NCI-H460 (cell line): ENCODE data around the gene GPSM1. TPM values are rescaled to one million over a fixed set of nuclear protein-coding genes. Genes with fewer than 3 reads are reported as not detected.
"Not testable (repeated sequence)": the region's sequence is repeated elsewhere in the genome, so short reads cannot be mapped to it uniquely, and the experiment has no call there.

Source experiments
- DNase-seq: peaks from one replicate; pipeline ENCODE4 v3.0.0-alpha.2; 2016; ENCODE audit warnings: low read depth; ENCODE audit errors: extremely low read depth
- total RNA-seq: library from RNA; depleted of rRNA; stranded (reverse); fragments of >200 nt; shearing (Covaris generic); gene quantifications from 2 replicates; pipeline ENCODE4 v1.2.3, GENCODE V29; 2014

The GPSM1 gene
- total RNA-seq, 1 experiment from 2014 or later, result 19.8 TPM

DNA sequence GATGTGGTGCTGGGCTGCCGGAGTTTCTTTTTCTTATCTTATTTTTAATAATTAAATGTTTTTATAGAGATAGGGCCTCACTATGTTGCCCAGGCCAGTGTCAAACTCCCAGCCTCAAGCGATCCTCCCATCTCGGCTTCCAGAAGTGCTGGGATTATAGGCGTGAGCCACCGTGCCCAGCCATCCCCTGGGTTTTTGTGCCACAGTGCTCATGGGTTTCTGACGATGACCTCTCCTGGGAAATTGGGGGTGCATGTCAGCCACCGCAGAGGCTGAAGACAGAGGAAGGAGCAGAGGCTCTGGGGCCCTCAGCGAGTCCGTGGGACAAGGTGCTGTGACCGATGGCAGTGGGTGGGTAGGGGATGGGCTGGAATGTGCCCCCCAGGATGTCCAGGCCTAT lies 14.4 kb downstream of the GPSM1 start:
- DNase-seq, result no peak

DNA sequence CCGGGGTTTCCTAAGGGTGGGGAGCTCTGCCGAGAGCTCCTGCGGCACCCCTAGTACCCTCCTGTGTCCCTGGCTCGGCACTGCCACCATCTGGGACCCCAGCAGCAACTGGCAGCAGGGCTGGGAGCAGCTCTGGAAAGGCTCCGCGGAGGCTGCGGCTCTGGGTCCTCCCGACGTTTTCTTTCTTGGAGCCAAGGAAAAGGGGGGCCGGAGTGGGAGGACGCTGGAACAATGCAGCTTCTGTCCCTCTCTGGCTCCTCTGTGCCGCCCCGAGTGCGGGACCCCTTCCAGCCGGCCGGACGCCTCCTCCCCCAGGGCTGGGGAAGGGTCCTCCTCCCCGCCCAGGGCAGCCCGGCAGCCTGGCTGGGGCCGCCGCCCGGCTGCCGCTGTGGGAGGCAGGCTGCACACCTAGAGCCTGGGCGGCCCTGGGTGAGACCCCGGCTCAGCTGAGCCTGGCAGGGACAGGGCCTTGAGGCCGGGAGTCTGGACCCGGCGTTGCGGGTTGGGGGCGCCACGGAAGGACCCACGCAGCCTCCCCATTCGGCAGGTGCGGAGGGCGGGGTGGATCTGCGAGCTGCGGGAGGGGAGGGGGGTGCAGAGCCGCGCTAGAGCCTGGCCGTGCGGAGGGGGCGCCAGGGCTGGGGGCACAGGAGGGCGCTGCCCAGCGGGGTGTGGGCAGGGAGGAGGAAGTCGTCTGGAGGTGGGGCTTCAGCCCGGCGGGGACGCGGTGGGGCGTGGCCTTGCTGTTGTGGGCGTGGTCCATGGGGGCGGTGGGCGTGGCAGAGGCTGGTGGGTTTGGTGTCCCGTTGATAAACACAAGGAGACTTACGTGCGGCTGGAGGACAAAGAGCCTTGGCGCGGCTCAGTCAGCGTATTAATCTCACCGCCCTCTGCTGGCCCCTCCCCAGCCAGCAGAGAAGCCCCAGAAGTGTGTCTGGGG lies 15.1 kb downstream of the GPSM1 start:
- peak; percentile 26 for DNase-seq

DNA sequence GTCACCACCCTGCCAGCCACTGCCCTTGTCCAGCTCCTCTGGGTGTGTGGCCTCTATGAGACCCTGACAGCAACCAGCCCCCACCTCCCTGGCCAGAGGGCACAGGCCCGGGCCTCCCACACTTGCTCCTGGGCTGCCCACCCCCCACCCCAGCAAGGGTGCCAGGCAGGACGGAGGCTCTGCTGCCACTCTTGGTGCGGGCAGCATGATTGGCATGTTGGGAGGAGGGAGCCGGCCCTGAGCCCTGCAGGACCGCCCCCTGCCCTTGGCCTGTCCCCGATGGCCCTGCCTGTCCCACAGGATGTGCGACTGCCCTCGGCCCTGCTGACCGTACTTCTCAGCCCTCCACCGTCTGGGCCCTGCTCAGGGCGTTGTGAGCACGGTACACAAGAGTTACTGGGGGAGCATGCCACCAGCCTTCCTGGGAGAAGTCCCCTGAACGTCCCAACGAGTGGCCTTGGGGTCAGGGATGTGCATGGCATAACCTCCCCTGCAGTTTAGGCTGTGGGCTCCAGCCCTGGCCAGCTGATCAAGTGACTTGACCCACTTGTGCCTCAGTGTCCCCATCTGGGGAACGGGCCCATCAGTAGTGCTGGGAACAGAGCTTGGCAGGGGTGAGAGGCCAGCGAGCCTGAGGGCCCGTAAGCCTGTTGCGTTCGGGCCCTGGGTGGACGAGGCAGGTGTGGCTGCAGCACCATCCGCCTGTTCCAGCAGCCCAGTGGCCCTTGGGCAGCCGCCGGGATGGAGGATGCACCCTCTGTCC lies 16.0 kb downstream of the GPSM1 start:
- DNase-seq, result no peak

DNA sequence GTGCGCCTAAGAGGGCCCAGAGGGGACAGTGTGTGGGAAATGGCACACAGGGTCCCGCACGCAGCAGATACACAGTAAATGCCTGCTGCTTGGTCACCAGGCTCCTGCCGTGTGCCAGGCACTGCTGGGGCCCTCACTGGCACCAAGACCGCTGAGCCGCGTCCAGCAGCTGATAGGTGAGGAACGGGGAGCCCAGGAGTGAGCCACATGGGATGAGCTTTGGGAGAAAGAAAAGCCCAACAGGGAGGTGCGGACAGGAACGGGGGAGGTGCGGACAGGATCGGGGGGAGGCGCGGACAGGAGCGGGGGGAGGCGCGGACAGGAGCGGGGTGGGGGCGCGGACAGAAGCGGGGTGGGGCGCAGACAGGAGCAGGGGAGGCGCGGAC lies 16.5 kb downstream of the GPSM1 start:
- DNase-seq, result no peak

DNA sequence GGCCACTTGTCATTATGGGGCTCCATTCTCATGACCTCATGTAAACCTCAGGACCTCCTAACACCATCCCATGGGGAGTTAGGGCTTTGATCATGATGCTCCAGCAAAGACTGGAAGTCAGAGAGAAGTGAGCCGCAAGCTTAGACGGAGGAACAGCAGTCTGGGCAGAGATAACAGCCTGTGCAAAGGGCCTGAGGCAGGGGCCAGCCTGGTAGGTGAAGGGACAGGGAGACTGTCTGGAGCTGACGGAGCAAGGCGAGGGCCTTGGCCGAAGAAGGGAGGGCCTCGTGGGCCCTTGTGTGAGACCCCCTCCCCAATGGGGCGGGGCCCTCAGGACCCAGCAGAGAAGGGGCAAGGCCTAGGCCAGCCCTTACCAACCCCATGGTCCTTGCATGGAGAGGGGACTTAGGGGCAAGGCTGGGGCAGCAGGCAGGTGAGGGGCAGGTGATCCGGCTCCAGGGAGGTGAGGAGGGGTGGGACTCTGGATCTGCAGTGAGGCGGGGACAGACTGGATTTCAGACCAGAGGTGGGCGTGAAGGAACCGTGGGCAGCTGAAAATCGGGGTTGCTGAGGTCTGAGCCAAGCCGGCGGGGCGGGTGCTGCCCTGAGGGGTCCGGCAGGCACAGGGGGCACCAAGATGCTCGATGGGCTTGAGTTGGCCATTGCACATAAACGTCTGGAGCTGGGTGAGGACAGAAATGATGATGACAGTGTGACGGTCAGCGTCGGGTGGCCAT lies 17.4 kb downstream of the GPSM1 start:
- DNase-seq, result no peak

DNA sequence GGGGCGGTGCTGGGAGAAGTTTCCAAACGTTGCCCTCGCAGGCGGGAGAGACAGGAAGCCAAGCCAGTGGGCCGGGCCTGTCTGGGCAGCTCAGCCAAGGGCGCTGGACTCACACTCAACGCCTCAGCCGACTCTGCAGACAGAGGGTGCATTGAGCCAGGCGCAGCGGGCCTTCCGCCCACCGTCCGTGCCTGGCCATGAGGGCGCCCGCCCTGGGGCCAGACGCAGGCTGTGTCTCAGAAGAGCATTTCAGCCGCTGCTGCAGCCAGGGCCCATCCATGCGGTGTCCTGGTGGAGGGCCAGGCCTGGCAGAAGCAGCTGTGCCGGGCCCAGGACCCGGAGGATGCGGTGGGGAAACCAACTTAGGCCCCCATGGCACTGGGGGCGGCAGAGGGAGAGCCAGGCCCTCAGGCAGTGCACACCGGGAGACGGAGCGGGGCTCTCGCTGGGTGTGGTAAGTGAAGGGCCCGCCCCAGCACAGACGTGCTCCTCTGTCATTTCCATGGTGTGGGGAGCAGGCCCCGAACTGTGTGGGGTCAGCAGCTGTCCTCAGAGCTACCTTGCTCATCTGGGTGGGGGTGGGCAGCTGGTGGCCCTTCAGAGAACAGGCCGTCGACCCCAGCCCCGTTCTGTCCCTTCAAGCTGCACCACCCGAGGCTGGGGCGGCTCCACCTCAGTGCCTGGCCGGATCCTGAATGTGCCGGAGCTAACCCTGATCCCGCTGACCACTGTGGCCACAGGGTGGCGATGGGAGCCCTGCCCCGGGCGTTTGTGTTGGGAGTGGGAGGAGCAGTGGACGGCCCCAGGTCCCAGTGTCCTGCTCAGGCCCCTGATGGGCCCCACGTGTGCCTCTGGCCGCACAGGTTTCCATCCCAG lies 18.2 kb downstream of the GPSM1 start:
- peak; percentile 58 for DNase-seq

DNA sequence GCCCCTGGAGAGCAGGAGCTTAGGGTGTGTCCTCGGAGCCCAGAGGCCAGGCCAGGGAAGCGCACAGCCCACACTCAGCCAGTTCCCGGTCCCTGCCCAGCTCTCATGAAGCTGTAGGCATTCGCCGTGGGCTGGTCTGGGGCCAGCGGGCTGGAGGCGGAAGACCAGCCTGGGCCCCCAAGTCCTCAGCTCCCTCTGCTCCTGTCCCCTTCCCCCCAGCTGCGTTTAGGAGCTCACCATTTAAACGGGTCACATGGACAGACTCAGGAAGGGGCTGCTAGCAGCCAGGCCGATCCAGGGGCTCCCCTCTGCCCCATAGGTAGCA lies 18.8 kb downstream of the GPSM1 start:
- DNase-seq, result no peak

DNA sequence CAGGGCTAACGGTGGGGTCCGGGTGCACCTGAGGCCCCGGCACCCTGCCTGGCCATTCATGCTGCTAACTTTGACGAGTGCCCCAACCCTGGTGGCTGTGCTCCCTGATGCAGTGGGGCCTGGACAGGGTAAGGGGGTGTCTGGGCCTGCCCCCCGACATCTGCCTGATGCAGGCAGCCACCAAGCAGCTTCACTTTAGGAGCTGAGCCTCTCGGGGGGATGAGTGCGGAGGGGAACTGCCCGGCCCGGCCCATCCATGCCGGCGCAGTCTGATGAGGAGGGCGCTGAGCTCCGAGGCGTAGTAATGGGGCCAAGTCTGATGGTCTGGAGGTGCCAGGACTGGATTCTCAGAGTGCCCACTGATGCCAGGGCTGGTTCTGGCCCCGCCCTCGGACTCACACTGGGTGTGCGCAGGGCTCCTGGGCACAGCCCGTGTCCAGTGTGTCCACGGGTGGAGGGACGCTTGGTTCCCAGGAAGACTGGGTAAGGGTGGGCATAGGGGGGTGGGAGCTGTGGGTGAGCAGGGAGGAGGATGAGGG lies 19.7 kb downstream of the GPSM1 start:
- no peak for DNase-seq

DNA sequence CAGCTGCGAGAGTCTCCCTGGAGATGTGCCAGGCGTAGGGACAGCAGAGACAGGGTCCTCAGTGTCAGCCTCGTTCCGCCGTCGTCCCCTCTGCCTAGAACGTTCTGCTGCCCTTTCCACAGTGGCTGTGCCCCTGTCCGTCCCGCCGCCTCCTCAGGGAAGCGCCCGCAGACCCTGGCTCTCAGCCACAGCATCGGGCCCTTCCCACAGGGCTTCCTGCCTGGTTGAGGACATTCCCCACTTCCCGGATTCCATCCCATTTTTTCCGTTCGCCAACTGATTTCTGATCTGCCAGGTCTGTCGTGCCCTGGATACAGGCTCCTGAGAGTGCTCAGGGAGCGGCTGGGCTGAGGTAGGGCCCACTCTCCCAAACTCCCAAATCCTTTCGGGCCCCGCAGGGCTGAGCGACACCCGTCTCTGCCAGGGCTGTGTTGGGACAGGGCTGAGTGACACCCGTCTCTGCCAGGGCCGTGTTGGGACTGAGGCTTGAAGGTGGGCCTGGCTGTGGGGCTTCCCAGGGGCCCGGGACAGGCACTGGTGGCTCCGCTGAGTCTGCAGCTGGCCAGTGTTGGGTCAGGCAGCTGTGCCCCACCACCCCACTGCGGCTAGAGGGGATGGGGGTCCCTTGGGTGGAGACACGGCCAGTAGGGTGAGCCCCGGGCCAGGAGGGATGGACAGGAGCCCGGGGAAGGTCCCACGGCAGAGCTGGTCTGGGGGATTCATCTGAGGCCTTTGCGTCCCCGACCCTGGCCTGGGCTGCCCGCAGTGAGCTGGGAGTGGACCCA lies 20.3 kb downstream of the GPSM1 start:
- DNase-seq, result no peak

DNA sequence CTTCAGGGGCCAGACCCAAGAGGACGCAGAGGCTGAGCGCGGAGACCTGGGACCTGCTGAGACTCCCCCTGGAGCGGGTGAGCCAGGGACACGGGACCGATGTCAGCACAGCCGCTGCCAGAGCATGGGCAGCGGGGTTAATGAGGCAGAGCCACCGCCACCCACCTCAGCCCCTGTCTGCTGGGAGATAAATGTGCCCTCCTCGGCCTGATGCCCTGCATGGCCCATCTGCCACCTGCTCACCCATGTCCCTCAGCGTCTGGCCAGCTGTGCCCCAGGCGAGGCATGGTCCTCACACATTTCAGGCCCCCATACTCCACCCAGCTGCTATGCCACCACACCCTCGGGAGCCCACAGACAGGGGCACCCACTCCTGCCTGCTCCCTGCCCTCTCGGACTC lies 21.4 kb downstream of the GPSM1 start:
- no peak for DNase-seq

DNA sequence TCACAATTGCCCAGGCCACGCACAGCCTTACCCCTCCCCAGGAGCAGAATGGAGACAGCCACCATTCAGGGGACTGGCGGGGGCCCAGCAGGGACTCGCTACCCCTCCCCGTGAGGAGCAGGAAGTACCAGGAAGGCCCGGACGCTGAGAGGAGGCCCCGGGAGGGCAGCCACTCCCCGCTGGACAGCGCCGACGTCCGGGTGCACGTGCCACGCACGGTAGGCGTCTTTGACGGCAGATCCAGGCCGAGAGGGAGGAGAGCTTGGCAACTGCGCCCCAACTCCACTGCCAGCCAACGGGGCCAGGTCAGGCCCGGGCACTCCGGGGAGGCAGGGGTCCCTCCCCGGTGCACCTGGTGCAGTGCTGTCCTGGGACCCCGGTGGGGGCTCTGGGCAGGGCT lies 22.2 kb downstream of the GPSM1 start:
- no peak for DNase-seq

DNA sequence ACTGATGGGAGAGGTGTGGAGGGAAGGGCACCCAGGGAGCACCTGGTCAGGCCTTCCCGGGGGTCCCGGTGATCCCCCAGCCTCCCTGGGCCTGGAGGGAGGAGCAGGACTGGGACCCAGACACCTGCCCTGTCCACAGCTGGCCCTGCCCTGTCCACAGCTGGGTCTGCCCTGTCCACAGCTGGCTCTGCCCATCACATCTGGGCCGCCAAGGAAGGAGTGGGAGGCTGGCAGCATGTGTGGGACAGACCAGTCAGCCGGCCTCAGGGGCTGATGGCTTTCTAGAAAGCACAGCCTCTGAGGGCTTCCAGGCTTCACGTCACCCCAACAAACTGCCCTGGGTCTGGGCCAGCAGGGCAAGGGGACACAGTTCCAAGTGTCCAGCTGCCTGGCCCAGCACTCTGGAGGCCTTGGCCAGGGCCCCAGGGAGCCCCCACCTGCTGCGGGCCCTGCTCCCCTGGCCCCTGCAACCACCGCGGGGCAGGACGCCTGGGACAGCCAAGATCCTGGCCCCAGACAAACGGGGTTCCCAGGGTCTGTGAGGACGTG lies 24.0 kb downstream of the GPSM1 start:
- no peak for DNase-seq

DNA sequence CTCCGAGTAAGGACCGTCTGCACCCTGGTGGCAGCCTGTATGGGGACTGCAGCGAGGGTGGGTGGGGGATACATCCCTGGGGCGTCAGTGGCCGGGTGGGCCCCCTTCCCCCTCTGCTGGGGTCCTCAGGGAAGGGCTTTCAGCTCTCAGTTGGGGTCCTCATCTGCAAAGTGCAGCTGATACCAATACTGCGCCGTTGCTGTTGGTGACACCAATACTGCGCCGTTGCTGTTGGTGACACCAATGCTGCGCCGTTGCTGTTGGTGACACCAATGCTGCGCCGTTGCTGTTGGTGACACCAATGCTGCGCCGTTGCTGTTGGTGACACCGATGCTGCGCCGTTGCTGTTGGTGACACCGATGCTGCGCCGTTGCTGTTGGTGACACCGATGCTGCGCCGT lies 24.5 kb downstream of the GPSM1 start:
- DNase-seq, result not testable (repeated sequence)

DNA sequence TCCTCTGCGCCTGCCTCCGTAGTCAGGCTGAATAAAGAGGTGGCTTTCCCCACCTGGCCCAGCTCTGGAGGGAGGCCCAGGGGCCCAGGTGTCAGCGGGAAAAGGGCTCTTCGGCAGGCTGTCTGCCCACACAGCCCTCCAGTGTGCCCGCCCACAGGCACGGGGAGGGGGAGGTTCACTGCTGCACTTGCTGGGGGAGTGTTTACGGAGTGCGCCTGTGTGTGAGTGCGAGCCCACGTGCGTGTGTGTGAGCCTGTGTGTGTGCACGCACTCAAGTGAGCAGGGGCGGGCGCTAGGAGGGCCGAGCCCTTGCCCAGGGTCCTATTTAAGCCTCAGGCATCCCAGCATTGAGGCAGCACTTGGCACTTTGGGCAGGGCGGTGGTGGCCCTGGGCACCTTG lies 25.3 kb downstream of the GPSM1 start:
- no peak for DNase-seq

DNA sequence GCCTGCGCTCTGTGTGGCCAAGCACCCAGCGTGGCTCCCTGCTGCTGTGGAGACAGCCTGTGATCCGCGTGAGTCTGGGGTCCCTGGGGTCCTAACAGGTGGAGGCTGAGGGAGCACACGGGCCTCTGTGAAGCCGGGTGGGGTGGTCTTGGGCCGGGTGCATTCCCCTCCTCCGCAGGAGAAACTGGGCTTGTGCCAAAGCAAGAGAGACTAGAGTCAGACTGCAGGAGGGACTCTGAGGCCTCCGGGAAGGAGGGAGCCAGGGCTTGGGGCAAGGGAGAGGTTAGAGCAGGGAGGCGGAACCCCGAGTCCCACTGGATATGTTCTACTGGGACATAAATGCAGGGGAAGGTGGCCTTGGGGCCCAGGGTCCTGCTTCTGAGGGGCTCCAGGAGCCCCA lies 25.7 kb downstream of the GPSM1 start:
- no peak for DNase-seq

DNA sequence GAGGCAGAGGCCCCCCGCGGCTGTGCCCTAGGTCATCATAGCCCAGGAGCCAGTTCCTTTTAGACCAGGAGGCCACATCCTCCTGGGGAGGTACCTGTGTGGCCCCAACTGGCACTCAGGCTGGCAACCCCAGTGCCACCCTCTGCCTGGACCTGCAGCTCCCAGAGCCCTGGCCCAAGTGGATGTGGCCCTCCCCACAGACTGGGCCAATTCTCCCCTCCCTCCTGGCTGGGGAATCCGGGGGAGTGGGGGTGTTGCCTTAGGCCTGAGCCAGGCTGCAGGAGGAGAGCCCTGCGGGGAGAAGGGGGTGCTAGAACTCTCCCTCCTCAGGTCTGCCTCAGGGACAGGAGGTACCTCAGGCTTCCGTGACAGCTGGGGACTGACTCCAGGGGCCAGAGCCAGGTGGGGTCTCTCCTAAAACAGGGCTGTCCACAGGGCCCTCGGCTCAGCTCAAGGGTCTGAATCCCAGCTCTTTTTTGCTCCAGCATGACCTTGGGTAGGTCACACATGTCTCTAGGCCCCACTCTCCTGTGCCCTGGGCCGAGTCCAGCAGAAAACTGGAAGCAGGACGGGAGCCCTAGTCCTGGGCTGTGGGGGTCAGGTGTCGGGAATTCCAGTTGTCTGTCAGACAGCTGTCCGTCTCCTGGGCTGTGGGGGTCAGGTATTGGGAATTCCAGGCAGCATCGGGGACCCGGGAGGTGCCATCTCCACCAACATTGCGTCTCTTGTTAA lies 26.6 kb downstream of the GPSM1 start:
- DNase-seq, result no peak

DNA sequence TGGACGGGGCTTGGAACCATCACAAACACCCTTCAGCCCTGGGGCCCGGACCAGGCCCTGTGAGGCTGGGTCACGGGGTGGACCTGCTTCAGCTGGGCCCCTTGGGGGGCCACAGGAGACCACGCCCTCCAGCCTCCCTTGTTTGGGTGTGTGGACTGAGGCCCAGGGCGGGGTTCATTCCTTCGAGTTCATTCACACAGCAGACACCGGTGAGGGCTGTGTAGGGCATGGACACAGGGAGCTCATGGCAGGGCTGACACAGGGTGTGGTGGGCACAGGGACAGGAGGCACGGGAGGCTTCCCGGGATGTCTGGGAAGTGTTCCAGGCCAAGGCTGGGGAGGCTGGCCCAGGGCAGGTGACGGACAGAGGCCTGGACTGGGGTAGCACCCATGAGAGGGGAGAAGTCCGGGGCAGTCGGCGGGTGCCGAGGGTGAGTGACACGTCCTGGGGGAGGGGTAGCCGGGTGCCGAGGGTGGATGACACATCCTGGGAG lies 27.3 kb downstream of the GPSM1 start:
- no peak for DNase-seq
